ENCODE data around the gene UPK3BL1. TPM values are rescaled to one million over a fixed set of nuclear protein-coding genes. Genes with fewer than 3 reads are reported as not detected.
"Not testable (repeated sequence)": the region's sequence is repeated elsewhere in the genome, so short reads cannot be mapped to it uniquely, and the experiment has no call there.

The UPK3BL1 gene
- total and polyA plus RNA-seq, 2 donors (not counting 1 experiment from before 2014, with no cell fraction given) = 85.4 to 203 TPM

DNA sequence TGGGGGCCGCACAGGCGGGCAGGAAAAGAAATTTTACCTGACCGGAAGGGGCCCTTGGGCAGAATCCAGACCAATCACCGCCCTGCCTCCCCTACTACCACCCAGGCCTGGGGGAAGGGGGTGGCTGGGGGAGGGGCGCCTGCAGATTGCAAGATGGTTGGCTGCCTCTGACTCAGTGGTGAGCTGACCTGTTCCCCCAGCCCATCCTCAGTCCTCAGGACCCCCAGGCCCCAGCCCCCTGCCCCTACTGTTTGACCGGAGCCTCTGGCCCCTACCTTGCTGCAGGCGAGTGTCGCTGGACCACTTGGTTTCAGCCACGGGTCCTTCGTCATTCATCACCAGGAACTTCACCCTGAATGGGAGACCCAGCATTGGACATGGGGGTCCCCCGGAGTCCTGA lies 3.7 kb downstream of the UPK3BL1 start:
- H3K36me3 ChIP-seq (replicated peaks in 1 of 2; ENCODE audit: control extremely low read depth in 1 of 2, control insufficient read depth in 1 of 2, extremely low read depth in 1 of 2, insufficient read depth in 2 of 2, low read length in 1 of 2); H3K27ac Mint-ChIP-seq; H3K9ac ChIP-seq (ENCODE audit: low read length); H3K9me3 ChIP-seq (ENCODE audit: control extremely low read depth in 1 of 3, control insufficient read depth in 2 of 3, insufficient read depth in 1 of 3, low read length in 2 of 3); CTCF ChIA-PET; H3K4me3 Mint-ChIP-seq; H2AFZ ChIP-seq (ENCODE audit: insufficient read depth, low read depth, low read length, poor library complexity, severe bottlenecking); H4K20me1 ChIP-seq (ENCODE audit: control insufficient read depth, insufficient read depth, low read length, poor library complexity, severe bottlenecking); H3K27me3 ChIP-seq (replicated peaks in 1 of 4; ENCODE audit: control extremely low read depth in 1 of 4, control insufficient read depth in 3 of 4, insufficient read depth in 4 of 4, low read length in 3 of 4); H3K4me1 Mint-ChIP-seq; intact Hi-C loops (cut with micrococcal nuclease); H3K27me3 Mint-ChIP-seq; POLR2A ChIA-PET; H3K27ac ChIP-seq (ENCODE audit: low read length in 2 of 2); H3K4me2 ChIP-seq (replicated peaks; ENCODE audit: low read depth, low read length, poor library complexity, severe bottlenecking); H3K4me1 ChIP-seq (ENCODE audit: control insufficient read depth in 2 of 2, insufficient read depth in 2 of 2, low read length in 2 of 2); H3K79me2 ChIP-seq (ENCODE audit: control insufficient read depth, insufficient read depth, low read length); H3K4me3 ChIP-seq (ENCODE audit: control extremely low read depth in 1 of 5, extremely low read depth in 1 of 5, insufficient read depth in 1 of 5, low read depth in 2 of 5, low read length in 4 of 5); H3K9me3 Mint-ChIP-seq (ENCODE audit: insufficient read depth): not testable (repeated sequence)
- ATAC-seq (ENCODE audit: low read depth) (peak; percentile 4), DNase-seq (peak; percentile 1)
- WGBS (ENCODE audit: insufficient coverage) = no CpG with 5 or more reads among the region's 11 CpGs

DNA sequence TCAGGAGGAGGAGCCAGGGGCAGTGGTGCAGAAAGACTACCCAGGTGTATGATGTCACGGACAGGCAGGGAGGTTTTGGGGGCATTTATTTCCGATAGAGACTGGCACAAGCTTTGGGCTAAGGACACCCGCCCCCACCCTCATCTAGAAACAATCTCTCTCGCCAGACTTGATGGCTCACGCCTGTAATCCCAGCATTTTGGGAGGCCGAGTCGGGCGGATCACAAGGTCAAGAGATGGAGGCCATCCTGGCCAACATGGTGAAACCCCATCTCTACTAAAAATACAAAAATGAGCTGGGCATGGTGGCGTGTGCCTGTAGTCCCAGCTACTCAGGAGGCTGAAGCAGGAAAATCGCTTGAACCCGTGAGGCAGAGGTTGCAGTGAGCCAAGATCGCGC lies 5.6 kb downstream of the UPK3BL1 start:
- H4K20me1 ChIP-seq (ENCODE audit: control insufficient read depth, insufficient read depth, low read length, poor library complexity, severe bottlenecking); DNase-seq; H3K4me3 ChIP-seq (ENCODE audit: control extremely low read depth in 1 of 5, extremely low read depth in 1 of 5, insufficient read depth in 1 of 5, low read depth in 2 of 5, low read length in 4 of 5); H3K9me3 ChIP-seq (ENCODE audit: control extremely low read depth in 1 of 3, control insufficient read depth in 2 of 3, insufficient read depth in 1 of 3, low read length in 2 of 3); H3K36me3 ChIP-seq (replicated peaks in 1 of 2; ENCODE audit: control extremely low read depth in 1 of 2, control insufficient read depth in 1 of 2, extremely low read depth in 1 of 2, insufficient read depth in 2 of 2, low read length in 1 of 2); POLR2A ChIA-PET; H3K27ac ChIP-seq (ENCODE audit: low read length in 2 of 2); H3K79me2 ChIP-seq (ENCODE audit: control insufficient read depth, insufficient read depth, low read length); H3K27me3 Mint-ChIP-seq; H3K4me3 Mint-ChIP-seq; H3K4me2 ChIP-seq (replicated peaks; ENCODE audit: low read depth, low read length, poor library complexity, severe bottlenecking); H2AFZ ChIP-seq (ENCODE audit: insufficient read depth, low read depth, low read length, poor library complexity, severe bottlenecking); H3K9me3 Mint-ChIP-seq (ENCODE audit: insufficient read depth); H3K9ac ChIP-seq (ENCODE audit: low read length); H3K27me3 ChIP-seq (replicated peaks in 1 of 4; ENCODE audit: control extremely low read depth in 1 of 4, control insufficient read depth in 3 of 4, insufficient read depth in 4 of 4, low read length in 3 of 4); H3K27ac Mint-ChIP-seq; ATAC-seq (ENCODE audit: low read depth); H3K4me1 Mint-ChIP-seq; CTCF ChIA-PET; H3K4me1 ChIP-seq (ENCODE audit: control insufficient read depth in 2 of 2, insufficient read depth in 2 of 2, low read length in 2 of 2); intact Hi-C loops (cut with micrococcal nuclease): not testable (repeated sequence)
- WGBS (ENCODE audit: insufficient coverage) = 77% methylated on average over 3 of the region's 13 CpGs

DNA sequence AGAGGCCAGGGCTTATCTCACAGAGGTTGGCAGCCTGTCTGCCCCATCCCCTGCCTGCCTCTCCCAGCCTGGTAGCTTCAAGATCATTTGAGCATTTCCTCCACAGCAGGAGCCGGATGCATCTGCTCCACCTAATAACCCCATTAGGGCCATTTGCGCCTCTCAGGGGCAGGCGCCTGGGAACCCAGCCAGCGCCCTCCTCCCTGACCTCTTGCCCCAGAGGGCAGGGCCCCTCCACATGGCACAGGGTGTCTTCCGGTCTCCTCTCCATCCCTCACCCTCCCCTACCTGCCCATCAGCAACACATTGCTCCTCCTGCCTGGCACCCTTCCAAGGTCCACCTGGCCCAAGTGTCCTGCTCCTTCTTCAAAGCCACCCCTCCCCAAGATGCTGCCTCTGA lies 7.2 kb downstream of the UPK3BL1 start:
- H3K4me2 ChIP-seq (replicated peaks; ENCODE audit: low read depth, low read length, poor library complexity, severe bottlenecking); H3K4me1 ChIP-seq (ENCODE audit: control insufficient read depth in 2 of 2, insufficient read depth in 2 of 2, low read length in 2 of 2); H3K4me3 ChIP-seq (ENCODE audit: control extremely low read depth in 1 of 5, extremely low read depth in 1 of 5, insufficient read depth in 1 of 5, low read depth in 2 of 5, low read length in 4 of 5); POLR2A ChIA-PET; H3K9ac ChIP-seq (ENCODE audit: low read length); H3K27me3 ChIP-seq (replicated peaks in 1 of 4; ENCODE audit: control extremely low read depth in 1 of 4, control insufficient read depth in 3 of 4, insufficient read depth in 4 of 4, low read length in 3 of 4); H3K79me2 ChIP-seq (ENCODE audit: control insufficient read depth, insufficient read depth, low read length); H2AFZ ChIP-seq (ENCODE audit: insufficient read depth, low read depth, low read length, poor library complexity, severe bottlenecking); CTCF ChIA-PET; H3K9me3 Mint-ChIP-seq (ENCODE audit: insufficient read depth); ATAC-seq (ENCODE audit: low read depth); H3K9me3 ChIP-seq (ENCODE audit: control extremely low read depth in 1 of 3, control insufficient read depth in 2 of 3, insufficient read depth in 1 of 3, low read length in 2 of 3); intact Hi-C loops (cut with micrococcal nuclease); H4K20me1 ChIP-seq (ENCODE audit: control insufficient read depth, insufficient read depth, low read length, poor library complexity, severe bottlenecking); H3K4me1 Mint-ChIP-seq; H3K36me3 ChIP-seq (replicated peaks in 1 of 2; ENCODE audit: control extremely low read depth in 1 of 2, control insufficient read depth in 1 of 2, extremely low read depth in 1 of 2, insufficient read depth in 2 of 2, low read length in 1 of 2); H3K27ac ChIP-seq (ENCODE audit: low read length in 2 of 2); H3K27ac Mint-ChIP-seq; H3K4me3 Mint-ChIP-seq; DNase-seq; H3K27me3 Mint-ChIP-seq: not testable (repeated sequence)
- no CpG with 5 or more reads among the region's 5 CpGs for WGBS (ENCODE audit: insufficient coverage)

DNA sequence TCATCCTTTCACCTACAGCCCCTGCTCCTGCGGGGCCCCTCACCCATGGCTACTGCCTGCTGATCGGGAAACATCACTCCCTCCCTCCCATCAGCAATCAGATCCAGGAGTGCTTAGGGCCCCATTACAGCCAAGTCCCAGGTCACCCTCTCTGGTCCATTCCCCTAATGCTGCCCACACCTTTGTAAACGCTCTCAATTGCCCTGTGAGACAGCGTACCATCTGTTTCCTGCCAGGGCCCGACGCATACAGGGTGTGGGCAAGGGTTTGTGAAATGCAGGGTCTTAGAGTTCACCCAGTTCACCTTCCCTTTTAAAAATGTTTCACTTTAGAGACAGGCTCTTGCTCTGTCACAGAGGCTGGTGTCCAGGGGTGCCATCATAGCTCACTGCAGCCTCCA lies 8.3 kb downstream of the UPK3BL1 start:
- H3K27ac Mint-ChIP-seq, H3K4me3 Mint-ChIP-seq: not testable (repeated sequence)

More for the DNA sequence above, 8.3 kb downstream of the UPK3BL1 start:
- H3K4me1 ChIP-seq (ENCODE audit: control insufficient read depth in 2 of 2, insufficient read depth in 2 of 2, low read length in 2 of 2); H4K20me1 ChIP-seq (ENCODE audit: control insufficient read depth, insufficient read depth, low read length, poor library complexity, severe bottlenecking); H3K79me2 ChIP-seq (ENCODE audit: control insufficient read depth, insufficient read depth, low read length); H2AFZ ChIP-seq (ENCODE audit: insufficient read depth, low read depth, low read length, poor library complexity, severe bottlenecking); intact Hi-C loops (cut with micrococcal nuclease); H3K27ac ChIP-seq (ENCODE audit: low read length in 2 of 2); DNase-seq; H3K9me3 ChIP-seq (ENCODE audit: control extremely low read depth in 1 of 3, control insufficient read depth in 2 of 3, insufficient read depth in 1 of 3, low read length in 2 of 3); H3K36me3 ChIP-seq (replicated peaks in 1 of 2; ENCODE audit: control extremely low read depth in 1 of 2, control insufficient read depth in 1 of 2, extremely low read depth in 1 of 2, insufficient read depth in 2 of 2, low read length in 1 of 2); H3K4me3 ChIP-seq (ENCODE audit: control extremely low read depth in 1 of 5, extremely low read depth in 1 of 5, insufficient read depth in 1 of 5, low read depth in 2 of 5, low read length in 4 of 5); H3K27me3 Mint-ChIP-seq; H3K9ac ChIP-seq (ENCODE audit: low read length); POLR2A ChIA-PET; H3K4me2 ChIP-seq (replicated peaks; ENCODE audit: low read depth, low read length, poor library complexity, severe bottlenecking); H3K4me1 Mint-ChIP-seq; CTCF ChIA-PET; H3K9me3 Mint-ChIP-seq (ENCODE audit: insufficient read depth); H3K27me3 ChIP-seq (replicated peaks in 1 of 4; ENCODE audit: control extremely low read depth in 1 of 4, control insufficient read depth in 3 of 4, insufficient read depth in 4 of 4, low read length in 3 of 4); ATAC-seq (ENCODE audit: low read depth): not testable (repeated sequence)
- 35% methylated on average over 2 of the region's 6 CpGs for WGBS (ENCODE audit: insufficient coverage)
